ENCODE measurements around the gene VSTM1. TPM values are rescaled to one million over a fixed set of nuclear protein-coding genes. Genes with fewer than 3 reads are reported as not detected.

The VSTM1 gene
- total and polyA plus RNA-seq, 2 of the 4 experiments (the other 2 are of a cell fraction): not detected

DNA sequence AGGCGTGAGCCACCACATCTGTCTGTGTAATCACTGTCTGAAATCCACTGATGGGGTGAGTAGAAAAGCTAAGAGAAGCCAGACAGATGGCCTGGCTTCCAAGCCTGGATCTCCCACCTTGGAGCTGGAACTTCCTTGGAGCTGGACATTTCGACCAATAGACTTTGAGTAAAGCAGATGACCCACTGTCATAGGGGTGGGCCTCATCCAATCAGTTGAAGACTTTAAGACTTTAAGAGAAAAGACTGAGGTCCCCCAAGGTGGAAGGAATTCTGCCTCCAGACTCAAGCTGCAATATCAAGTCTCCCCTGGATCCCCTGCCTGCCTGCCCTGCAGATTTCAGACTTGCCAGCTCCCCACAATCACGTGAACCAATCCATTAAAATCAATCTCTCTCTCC is 20.7 kb downstream of the VSTM1 start:
- no peak overlapping the region for H3K18ac ChIP-seq (ENCODE audit: low read depth, low read length)
- H3K4ac ChIP-seq (ENCODE audit: low read depth, low read length): no peak overlapping the region
- H3K79me1 ChIP-seq (ENCODE audit: low read depth in 1 of 2, low read length in 2 of 2): no peaks in the 10 kb centered on the region
- H3K4me2 ChIP-seq (ENCODE audit: low read depth, low read length): no peak overlapping the region
- H4K91ac ChIP-seq (ENCODE audit: insufficient read depth, low read depth, low read length): no peak overlapping the region
- in situ Hi-C loops (cut with MboI; ENCODE audit: low sequenced_read_pairs): no loop called here
- CTCF ChIA-PET: no interaction called here
- no peak overlapping the region for H2AFZ ChIP-seq (replicated peaks; ENCODE audit: low read length, poor library complexity)
- ATAC-seq (ENCODE audit: low read depth) (no peak), DNase-seq (no peak)
- H4K20me1 ChIP-seq (ENCODE audit: insufficient read depth, low read length): no peaks in the 10 kb centered on the region
- H3K23ac ChIP-seq (ENCODE audit: low read depth, low read length): no peak overlapping the region
- no peaks in the 10 kb centered on the region for H3K9me1 ChIP-seq (ENCODE audit: insufficient read depth, low read length)
- H3K27ac ChIP-seq (ENCODE audit: insufficient read depth, low read length): no peak overlapping the region
- no peak overlapping the region for H2BK15ac ChIP-seq (ENCODE audit: low read depth, low read length)
- no peak overlapping the region for H2BK5ac ChIP-seq (ENCODE audit: low read depth, low read length, poor library complexity, severe bottlenecking)
- no peak overlapping the region for H2AK5ac ChIP-seq (ENCODE audit: low read depth, low read length)
- H3K9ac ChIP-seq (ENCODE audit: low read depth, low read length): no peak overlapping the region
- no TSS peak for BruUV-seq (replicated peaks)
- POLR2A ChIA-PET (ENCODE audit: unreplicated experiment): no interaction called here
- H3K4me3 ChIP-seq (ENCODE audit: insufficient read depth, low read depth, low read length): no peak overlapping the region
- H2BK120ac ChIP-seq (ENCODE audit: low read depth, low read length): no peak overlapping the region
- H3K36me3 ChIP-seq (ENCODE audit: control insufficient read depth, insufficient read depth, low read length): no peaks in the 10 kb centered on the region
- WGBS, 2 experiments (ENCODE audit: extremely low coverage in 2 of 2, insufficient read length in 1 of 2): no CpG with 5 or more reads among the region's 3 CpGs
- H3K4me1 ChIP-seq (ENCODE audit: control insufficient read depth, insufficient read depth, low read length): no peaks in the 10 kb centered on the region
- intact Hi-C loops (cut with micrococcal nuclease): no loop called here
- dilution Hi-C loops (cut with HindIII; ENCODE audit: low sequenced_read_pairs, unreplicated experiment): no loop called here
- H2BK20ac ChIP-seq (ENCODE audit: low read depth, low read length): no peak overlapping the region
- H3K9me3 ChIP-seq (ENCODE audit: control insufficient read depth, insufficient read depth, low read length): no peaks in the 10 kb centered on the region
- TF ChIP-seq MXI1 (IDR thresholded peaks at IDR 0.05; ENCODE audit: borderline replicate concordance, low read depth, low read length): no peak
- TF ChIP-seq CHD1 (IDR thresholded peaks at IDR 0.05; ENCODE audit: low read depth, low read length): no peak
- no peak for TF ChIP-seq BHLHE40 (IDR thresholded peaks at IDR 0.05; ENCODE audit: low read depth, low read length)
- no peak for TF ChIP-seq CTCF (conservative IDR thresholded peaks at IDR 0.05; ENCODE audit: low read depth, low read length)
- H2AK9ac ChIP-seq (replicated peaks; ENCODE audit: low read depth, low read length, poor library complexity): no peak overlapping the region
- no peak overlapping the region for H3K56ac ChIP-seq (ENCODE audit: extremely low read depth, insufficient read depth, low read length)
- H3K27me3 ChIP-seq (ENCODE audit: control insufficient read depth, insufficient read depth, low read length): no peaks in the 10 kb centered on the region
- no peak overlapping the region for H4K5ac ChIP-seq (ENCODE audit: low read depth, low read length)
- H4K8ac ChIP-seq (ENCODE audit: low read depth in 2 of 2, low read length in 2 of 2): no peak overlapping the region
- no peak overlapping the region for H3K14ac ChIP-seq (replicated peaks; ENCODE audit: low read depth, low read length)
